ENCODE measurements around the gene RAB6A.
"Not testable (repeated sequence)": the region's sequence is repeated elsewhere in the genome, so short reads cannot be mapped to it uniquely, and the experiment has no call there.

RAB6A gene

GRCh38 chr11:73761403-73761945 lies 600 bp upstream of the RAB6A start:
- DNase-seq = no peak

DNA sequence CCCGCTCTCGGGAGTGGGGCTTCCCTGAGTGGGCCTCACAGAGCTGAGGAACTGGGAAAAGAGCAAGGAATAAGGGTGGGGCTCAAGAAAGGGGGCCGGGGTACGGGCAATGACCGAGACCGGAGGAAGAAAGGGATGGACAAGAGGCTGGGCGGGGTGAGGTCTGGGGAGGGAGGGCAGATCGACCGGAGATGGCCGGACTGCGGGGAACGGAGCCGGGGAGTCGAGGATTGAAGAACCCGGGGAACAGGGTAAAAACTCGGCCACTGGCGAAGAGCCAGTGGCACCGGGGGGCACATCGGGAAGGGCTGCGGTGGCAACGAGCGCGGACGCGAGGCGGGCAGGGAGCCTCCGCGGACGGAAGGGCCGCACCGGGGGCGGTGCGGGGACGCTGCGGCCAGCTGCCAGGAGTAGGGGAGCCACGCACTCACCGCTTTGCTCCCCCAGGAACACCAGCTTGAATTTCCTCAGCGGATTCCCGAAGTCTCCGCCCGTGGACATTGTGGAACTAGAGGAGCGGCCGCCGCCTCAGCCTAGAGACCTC lies 667 bp downstream of the RAB6A start:
- peak; percentile 82 for DNase-seq

DNA sequence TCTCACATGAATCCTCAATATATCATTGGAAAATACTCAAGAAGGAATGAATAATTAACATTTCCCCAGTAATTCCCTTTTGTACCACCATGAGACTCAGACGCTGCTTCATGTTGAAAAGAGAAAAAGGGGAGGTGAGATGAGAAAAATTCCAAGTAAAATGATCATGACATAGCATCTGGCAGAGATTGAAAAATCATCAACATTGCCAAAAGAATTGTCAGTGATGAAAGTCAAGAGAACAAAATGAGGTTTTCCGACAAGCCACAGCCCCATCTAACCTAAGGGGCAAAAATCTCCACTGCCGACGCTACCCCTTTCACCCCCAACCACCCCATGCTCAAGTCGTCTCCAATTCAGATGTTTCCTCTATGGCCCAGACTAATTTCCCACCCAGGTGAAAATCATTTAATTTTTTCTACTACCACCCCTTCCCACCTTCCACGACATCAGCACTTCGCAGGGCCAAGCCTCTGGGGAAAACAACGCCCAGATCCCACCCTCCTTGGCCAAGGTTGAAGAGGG lies 1.2 kb downstream of the RAB6A start:
- DNase-seq = peak; percentile 25

DNA sequence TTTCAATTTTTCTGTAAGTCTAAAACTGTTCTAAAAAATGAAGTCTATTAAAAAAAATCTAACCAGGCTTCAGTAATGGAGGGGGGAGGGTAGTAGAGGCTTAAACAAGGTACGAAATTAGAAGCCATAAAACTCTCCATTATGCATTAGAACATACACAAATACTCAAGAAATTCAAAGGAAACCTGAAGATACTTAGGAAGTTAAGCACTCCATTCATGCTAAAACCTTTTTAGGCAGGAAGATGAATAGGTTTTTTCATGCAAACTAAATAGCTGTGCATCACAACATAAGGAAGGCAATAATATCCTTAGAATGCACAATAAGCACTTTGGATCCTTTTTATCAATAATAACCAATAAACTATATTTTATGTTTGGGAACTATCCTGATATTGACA lies 2.4 kb downstream of the RAB6A start:
- no peak for DNase-seq

- DNase-seq = no peak
These were observed 3.3 kb downstream of the RAB6A start for GRCh38 chr11:73757598-73757997.

GRCh38 chr11:73755670-73756069 lies 5.2 kb downstream of the RAB6A start:
- no peak for DNase-seq

GRCh38 chr11:73753938-73754337 lies 6.9 kb downstream of the RAB6A start:
- no peak for DNase-seq

DNA sequence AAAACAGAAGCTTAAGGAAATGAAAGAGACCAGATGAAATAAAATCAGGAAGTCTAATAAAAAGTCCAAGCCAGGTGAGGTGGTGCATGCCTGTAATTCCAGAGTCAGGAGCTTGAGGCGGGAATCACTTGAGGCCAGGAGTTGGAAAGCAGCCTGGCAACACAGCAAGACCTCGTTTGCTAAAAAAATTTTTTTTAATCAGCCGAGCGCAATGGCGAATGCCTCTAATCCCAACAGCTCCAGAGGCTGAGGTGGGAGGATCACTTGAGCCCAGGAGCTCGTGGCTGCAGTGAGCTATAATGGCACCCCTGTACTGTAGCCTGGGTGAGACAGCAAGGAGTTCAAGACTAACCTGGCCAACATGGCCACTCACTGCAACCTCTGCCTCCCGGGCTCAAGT lies 8.0 kb downstream of the RAB6A start:
- DNase-seq = no peak

GRCh38 chr11:73752216-73752867 lies 8.5 kb downstream of the RAB6A start:
- no peak for DNase-seq

- not testable (repeated sequence) for DNase-seq
These were observed 10.0 kb downstream of the RAB6A start for GRCh38 chr11:73750862-73751261.

- DNase-seq = no peak
These were observed 10.6 kb downstream of the RAB6A start for GRCh38 chr11:73750228-73750627.

DNA sequence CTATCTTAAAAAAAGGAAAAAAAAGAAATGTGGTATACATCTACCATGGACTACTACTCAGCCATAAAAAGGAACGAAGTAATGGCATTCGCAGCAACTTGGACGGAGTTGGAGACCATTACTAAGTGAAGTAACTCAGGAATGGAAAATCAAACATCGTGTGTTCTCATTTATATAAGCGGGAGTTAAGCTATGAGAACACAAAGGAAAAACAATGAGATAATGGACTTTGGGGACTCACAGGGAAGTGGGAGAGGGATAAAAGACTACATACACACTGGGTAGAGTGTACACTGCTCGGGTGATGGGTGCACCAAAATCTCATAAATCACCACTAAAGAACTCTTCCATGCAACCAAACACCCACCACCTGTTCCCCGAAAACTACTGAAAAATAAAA lies 11.8 kb downstream of the RAB6A start:
- no peak for DNase-seq

DNA sequence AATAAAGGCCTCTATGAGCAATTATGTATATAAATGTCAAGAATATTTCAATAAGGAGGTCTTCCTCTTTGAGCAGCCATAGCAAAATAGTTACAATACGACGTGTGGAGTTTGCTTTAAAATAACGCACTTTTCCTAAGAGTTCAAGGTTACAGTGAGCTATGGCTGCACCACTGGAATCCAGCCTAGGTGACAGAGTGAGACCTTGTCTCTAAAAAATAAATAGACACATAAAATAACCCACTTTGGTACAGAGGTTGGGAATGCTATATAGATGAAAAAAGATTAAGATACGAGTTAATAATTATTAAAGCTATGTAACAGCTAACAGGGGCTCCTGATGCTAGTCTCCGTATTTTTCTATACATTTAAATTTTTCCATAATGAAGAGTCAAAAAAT lies 12.6 kb downstream of the RAB6A start:
- no peak for DNase-seq

DNA sequence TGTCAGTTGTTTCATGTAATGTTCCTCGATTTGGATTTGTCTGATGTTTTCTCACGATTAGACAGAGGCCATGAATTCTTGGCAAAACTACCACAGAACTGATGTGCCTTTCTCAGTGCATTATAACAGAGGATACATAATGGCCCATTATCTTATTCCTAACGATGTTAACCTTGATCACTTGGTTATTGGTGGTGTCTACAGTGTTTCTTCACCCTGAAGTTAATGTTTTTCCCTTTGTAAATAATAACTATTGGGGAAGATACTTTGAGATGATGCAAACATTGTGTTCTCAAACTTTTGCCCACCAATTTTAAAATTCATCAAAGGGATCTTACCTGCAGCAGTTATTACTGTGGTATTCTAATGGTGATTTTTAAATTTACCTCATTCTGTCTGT lies 13.1 kb downstream of the RAB6A start:
- no peak for DNase-seq

DNA sequence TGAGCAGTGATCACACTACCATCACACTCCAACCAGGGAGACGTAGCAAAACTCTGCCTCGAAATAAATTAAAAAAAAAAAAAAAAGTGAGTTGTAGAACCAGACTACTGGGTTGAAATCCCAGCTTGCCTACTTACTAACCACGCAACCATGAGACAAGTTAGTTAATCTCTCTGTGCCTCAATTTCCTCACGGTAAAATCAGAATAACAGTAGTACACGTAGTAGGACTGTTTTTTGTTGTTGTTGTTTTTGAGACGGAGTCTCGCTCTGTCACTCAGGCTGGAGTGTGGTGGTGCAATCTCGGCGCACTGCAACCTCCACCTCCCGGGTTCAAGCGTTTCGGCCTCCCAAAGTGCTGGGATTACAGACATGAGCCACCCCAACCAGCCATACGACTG lies 14.2 kb downstream of the RAB6A start:
- no peak for DNase-seq

GRCh38 chr11:73743045-73743444 lies 17.8 kb downstream of the RAB6A start:
- no peak for DNase-seq

- DNase-seq = not testable (repeated sequence)
These were observed 24.9 kb downstream of the RAB6A start for GRCh38 chr11:73735959-73736358.

GRCh38 chr11:73734993-73735392 lies 25.9 kb downstream of the RAB6A start:
- DNase-seq = no peak

DNA sequence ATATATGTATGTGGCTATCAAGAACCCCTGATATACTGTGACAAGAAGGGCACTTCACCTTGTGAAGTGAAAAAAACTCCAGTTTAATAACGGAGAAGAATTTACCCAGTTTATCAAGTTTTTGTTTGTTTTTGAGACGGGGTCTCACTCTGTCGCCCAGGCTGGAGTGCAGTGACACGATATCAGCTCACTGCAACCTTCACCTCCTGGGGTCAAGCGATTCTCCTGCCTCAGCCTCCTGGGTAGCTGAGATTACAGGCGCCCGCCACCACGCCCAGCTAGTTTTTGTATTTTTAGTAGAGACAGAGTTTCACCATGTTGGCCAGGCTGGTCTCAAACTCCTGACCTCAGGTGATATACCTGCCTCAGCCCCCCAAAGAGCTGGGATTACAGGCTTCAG lies 26.9 kb downstream of the RAB6A start:
- DNase-seq = not testable (repeated sequence)

- DNase-seq = not testable (repeated sequence)
These were observed 27.9 kb downstream of the RAB6A start for GRCh38 chr11:73732936-73733335.

DNA sequence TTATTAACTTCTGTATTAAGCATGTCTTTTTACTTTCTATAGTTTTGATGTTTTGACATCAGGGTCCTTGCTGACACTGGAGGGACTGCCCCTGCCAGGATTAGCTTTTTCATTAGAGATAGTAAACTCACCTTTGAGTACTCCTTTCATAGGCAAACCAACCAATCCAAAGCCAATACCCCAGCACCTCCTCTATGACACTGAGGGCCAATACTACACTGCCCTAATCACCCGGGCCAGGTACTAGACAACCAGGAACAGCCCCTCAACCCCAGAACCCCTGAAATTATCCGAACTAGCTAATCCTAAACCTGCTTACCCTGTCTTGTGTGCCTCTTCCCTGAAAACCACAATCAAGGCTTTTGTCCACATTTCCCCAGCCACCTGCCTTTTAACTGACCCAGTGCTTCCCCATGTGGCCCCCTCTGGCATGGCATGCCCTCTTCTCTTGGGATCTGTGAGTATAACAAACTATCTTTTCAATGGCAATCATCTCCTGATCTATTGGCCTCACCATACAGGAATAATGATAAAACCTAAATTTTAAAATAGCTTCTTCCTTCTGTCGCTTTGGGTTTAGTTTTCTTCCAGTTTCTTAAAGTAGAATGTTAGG lies 31.2 kb downstream of the RAB6A start:
- no peak for DNase-seq

DNA sequence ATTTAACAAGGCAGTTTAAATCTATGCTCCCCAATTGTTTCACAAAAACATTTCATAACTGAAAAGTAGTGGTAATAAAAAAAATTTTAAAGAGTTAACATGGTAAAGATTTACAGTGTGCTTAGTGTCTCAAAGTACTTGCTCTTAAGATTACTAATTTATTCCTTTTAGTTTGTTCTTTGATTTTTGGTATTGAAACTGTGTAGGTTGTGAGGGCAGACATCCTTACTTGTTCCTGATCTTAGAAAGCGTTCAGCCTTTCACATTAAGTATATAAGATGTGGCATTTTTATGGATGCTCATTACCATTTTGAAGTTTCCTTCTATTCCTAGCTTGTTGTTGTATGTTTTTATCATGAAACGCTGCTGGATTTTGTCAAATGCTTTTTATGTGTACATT lies 32.9 kb downstream of the RAB6A start:
- no peak for DNase-seq

DNA sequence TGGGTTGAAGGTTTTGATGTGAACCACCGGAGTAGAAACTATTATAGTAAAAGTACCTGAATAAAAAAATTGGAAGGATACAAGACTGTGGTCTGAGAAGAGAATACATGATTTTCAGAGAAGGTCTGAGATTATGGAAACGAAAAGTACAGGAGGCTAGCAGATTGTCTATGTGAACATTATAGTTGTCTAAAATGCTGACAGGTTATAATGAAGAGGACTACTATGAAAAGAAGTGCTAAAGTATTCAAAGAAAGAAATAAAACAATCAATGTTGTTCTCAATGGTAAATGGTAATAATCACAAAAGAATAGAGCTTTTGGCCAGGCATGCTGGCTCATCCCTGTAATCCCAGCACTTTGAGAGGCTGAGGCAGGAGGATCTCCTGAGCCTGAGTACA lies 34.0 kb downstream of the RAB6A start:
- no peak for DNase-seq

DNA sequence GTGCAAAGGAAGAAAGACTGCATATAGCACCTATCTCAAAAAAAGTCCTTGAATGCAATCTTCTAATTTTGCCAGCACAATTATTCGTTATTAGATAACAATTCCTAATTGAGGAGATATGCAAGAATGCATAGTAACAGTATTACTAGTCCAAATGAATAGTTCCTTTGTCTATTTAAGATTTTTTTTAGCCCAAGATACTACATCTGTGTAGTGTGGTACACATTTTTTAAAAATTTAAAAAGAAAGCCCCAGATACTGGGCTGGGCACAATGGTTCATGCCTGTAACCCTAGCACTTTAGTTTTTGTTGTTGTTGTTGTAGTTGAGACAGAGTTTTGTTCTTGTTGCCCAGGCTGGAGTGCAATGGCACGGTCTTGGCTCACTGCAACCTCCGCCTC lies 43.7 kb downstream of the RAB6A start:
- DNase-seq = no peak

All from left hindlimb (tissue), 1 donor.